GM19351 (cell line): ENCODE results near the gene EPHB6.

Source experiments
- ATAC-seq: cut with Tn5 transposase; IDR thresholded peaks from one replicate; pipeline ENCODE4 v1.9.1; 2021; ENCODE audit warnings: mild to moderate bottlenecking, moderate library complexity; ENCODE audit not compliant: unreplicated experiment

The EPHB6 gene

GRCh38 chr7:142876236-142876960 lies 21.5 kb downstream of the EPHB6 start:
- ATAC-seq = no peak

- ATAC-seq = no peak
Measured at GRCh38 chr7:142876991-142877910, 22.4 kb downstream of the EPHB6 start.

GRCh38 chr7:142878315-142878714 lies 23.4 kb downstream of the EPHB6 start:
- no peak for ATAC-seq

- no peak for ATAC-seq
Measured at GRCh38 chr7:142879060-142879459, 24.2 kb downstream of the EPHB6 start.

GRCh38 chr7:142880876-142881505 lies 26.1 kb downstream of the EPHB6 start:
- peak; percentile 82 for ATAC-seq

- no peak for ATAC-seq
Measured at GRCh38 chr7:142881586-142882337, 26.9 kb downstream of the EPHB6 start.

- ATAC-seq = no peak
Measured at GRCh38 chr7:142882338-142882678, 27.4 kb downstream of the EPHB6 start.

- ATAC-seq = no peak
Measured at GRCh38 chr7:142883145-142883544, 28.3 kb downstream of the EPHB6 start.

GRCh38 chr7:142883571-142884285 lies 28.9 kb downstream of the EPHB6 start:
- ATAC-seq = no peak

GRCh38 chr7:142884286-142884640 lies 29.4 kb downstream of the EPHB6 start:
- no peak for ATAC-seq

- ATAC-seq = no peak
Measured at GRCh38 chr7:142885311-142886230, 30.7 kb downstream of the EPHB6 start, which contains the start of gene TRPV6. Gene TRPV6, minus strand, starts transcription at chr7:142885745.

GRCh38 chr7:142886866-142887265 lies 32.0 kb downstream of the EPHB6 start:
- ATAC-seq = no peak

GRCh38 chr7:142887282-142888015 lies 32.6 kb downstream of the EPHB6 start:
- ATAC-seq = no peak

GRCh38 chr7:142889816-142890215 lies 34.9 kb downstream of the EPHB6 start:
- ATAC-seq = no peak

GRCh38 chr7:142890874-142891485 lies 36.1 kb downstream of the EPHB6 start:
- ATAC-seq = no peak

- ATAC-seq = no peak
Measured at GRCh38 chr7:142891490-142892082, 36.7 kb downstream of the EPHB6 start.

- no peak for ATAC-seq
Measured at GRCh38 chr7:142892951-142893350, 38.1 kb downstream of the EPHB6 start.
